Adrenal gland (tissue), 12 donors: ENCODE data around the gene BSPH1. TPM values are rescaled to one million over a fixed set of nuclear protein-coding genes. Genes with fewer than 3 reads are reported as not detected.

Experiments used
- DNase-seq, 7 donors: peaks; one replicate each; pipeline ENCODE4 v3.0.0-alpha.2; 2019 to 2020
- H3K27ac ChIP-seq, 5 donors: fragments of 200-600 bp; sonication (generic) in 4 of 5; 1 replicate in 3 of 5; 2 replicates in 2 of 5; pipeline versions ENCODE4 v1.5.1 to v1.8.0; 2016 to 2020; ENCODE audit warnings: mild to moderate bottlenecking in 1 of 5
- H3K27me3 ChIP-seq: fragments of 200-600 bp; 2 replicates; pipeline ENCODE4 v1.8.0; 2021
- H3K36me3 ChIP-seq, 2 donors: fragments of 200-600 bp; replicated peaks in 1 of 2; 1 replicate in 1 of 2; 2 replicates in 1 of 2; pipeline versions ENCODE4 v1.5.1 to v1.8.0; 2018 to 2022
- H3K4me1 ChIP-seq, 2 donors: fragments of 200-600 bp; replicated peaks in 1 of 2; 1 replicate in 1 of 2; 2 replicates in 1 of 2; pipeline versions ENCODE4 v1.5.1 to v1.8.0; 2018 to 2021
- H3K4me3 ChIP-seq, 4 donors: fragments of 200-600 bp; sonication (generic) in 3 of 4; one replicate each; pipeline ENCODE4 v1.5.1; 2016 to 2018
- H3K9me3 ChIP-seq, 3 donors: fragments of 200-600 bp; sonication (generic) in 1 of 3; replicated peaks in 1 of 3; 1 replicate in 2 of 3; 2 replicates in 1 of 3; pipeline versions ENCODE4 v1.5.1 to v1.8.0; 2016 to 2021
- CTCF ChIP-seq, 6 experiments: fragments of 450-650 bp in 4 of 6; fragments of 200-600 bp in 2 of 6; sonication (generic) in 1 of 6; IDR thresholded peaks; 1 replicate in 5 of 6; 2 replicates in 1 of 6; pipeline versions ENCODE4 v1.5.1 to v1.8.0; 2016 to 2021; ENCODE audit warnings: antibody characterized with exemption in 6 of 6, mild to moderate bottlenecking in 2 of 6, moderate library complexity in 1 of 6
- POLR2A ChIP-seq, 2 donors: fragments of 450-650 bp; IDR thresholded peaks; one replicate each; pipeline ENCODE4 v1.6.1; 2017; ENCODE audit warnings: antibody characterized with exemption in 2 of 2, mild to moderate bottlenecking in 2 of 2, moderate library complexity in 1 of 2
- WGBS, 4 donors: extraction: QIAGEN DNeasy Blood & Tissue Kit in 2 of 4; methylation state at CpG; one replicate each; pipeline versions ENCODE4 v1.1.5 to v1.1.7; 2013 to 2017; 5-methylcytosine and 5-hydroxymethylcytosine counted together
- intact Hi-C, 2 donors: fragments of 100-400 bp; cut with DNase I; formaldehyde crosslinking; loops; one replicate each; pipeline versions ENCODE4 v1.14.1 to v1.15.0; 2022 to 2023
- polyA plus RNA-seq, 3 donors: library from polyadenylated mRNA; stranded (reverse); fragments of 200-250 nt in 2 of 3; fragments of 350-450 nt in 1 of 3; fragmentation: Illumina TruSeq in 1 of 3; extraction: RNeasy Lipid Tissue Mini Kit (QIAGEN cat#74804) in 1 of 3; gene quantifications; one replicate each; pipeline ENCODE4 v1.2.3, GENCODE V29; 2013 to 2014
- total RNA-seq, 9 donors: library from RNA; depleted of rRNA in 4 of 9; stranded (reverse); fragments of >200 nt in 4 of 9; fragments of 120-200 nt in 1 of 9; fragmentation: NEBNext Ultra II Directional in 1 of 9; extraction: Animal tissue kit (Norgen Biotek cat#: 25700) in 1 of 9; gene quantifications; one replicate each; pipeline versions ENCODE4 v1.1.0 to v1.2.4, GENCODE V29; 2013 to 2023
- donor health status: healthy with polysubstance abuse.
- donor health status: Bipolar disorder and iron deficiency.
- donor health status: DM: yes; HTN: yes; CAD: no.
- donor health status: DM: no; HTN: no; CAD: no.
- donor health status: DM: no; HTN: no; CAD: no.
- donor health status: DM: yes; HTN: yes; CAD: no.

Gene BSPH1
- total and polyA plus RNA-seq, 12 donors, result not detected

- intact Hi-C loops, result no loop called here
- Histone ChIP-seq H3K36me3 (no peaks in the 10 kb centered on the region), H3K27me3 (no peaks in the 10 kb centered on the region), H3K27ac (no peak overlapping the region), H3K4me3 (no peak overlapping the region), H3K9me3 (no peaks in the 10 kb centered on the region), H3K4me1 (no peaks in the 10 kb centered on the region)
- 68 to 95% (median 79%) methylated on average over 6 of the region's 6 CpGs for WGBS, 4 donors
- no peak for DNase-seq
- no peak for TF ChIP-seq POLR2A (IDR thresholded peaks at IDR 0.05)
- TF ChIP-seq CTCF (IDR thresholded peaks at IDR 0.05), result no peak
Observed at GRCh38 chr19:48000846-48001245, 8.9 kb upstream of the BSPH1 start.

- H3K4me3 ChIP-seq, result no peak overlapping the region
- H3K27ac ChIP-seq, result no peak overlapping the region
- TF ChIP-seq POLR2A (IDR thresholded peaks at IDR 0.05) (no peak), CTCF (IDR thresholded peaks at IDR 0.05) (no peak)
- DNase-seq, result no peak
- H3K36me3 ChIP-seq, result no peaks in the 10 kb centered on the region
- intact Hi-C loops, result no loop called here
- H3K4me1 ChIP-seq, result no peaks in the 10 kb centered on the region
- no peaks in the 10 kb centered on the region for H3K9me3 ChIP-seq
- 77 to 83% (median 80%) methylated on average over 6 of the region's 6 CpGs for WGBS, 4 donors
- no peaks in the 10 kb centered on the region for H3K27me3 ChIP-seq
Observed at GRCh38 chr19:47998800-47999199, 6.8 kb upstream of the BSPH1 start.

GRCh38 chr19:47996230-47996727 is 4.3 kb upstream of the BSPH1 start:
- H3K36me3 ChIP-seq, result no peaks in the 10 kb centered on the region
- no peaks in the 10 kb centered on the region for H3K4me1 ChIP-seq
- DNase-seq, result no peak
- intact Hi-C loops, result no loop called here
- H3K9me3 ChIP-seq, result no peaks in the 10 kb centered on the region
- no peak overlapping the region for H3K27ac ChIP-seq
- H3K27me3 ChIP-seq, result no peaks in the 10 kb centered on the region
- no peak overlapping the region for H3K4me3 ChIP-seq
- 47 to 71% (median 58%) methylated on average over 1 of the region's 1 CpG for WGBS, 4 donors
- TF ChIP-seq CTCF (IDR thresholded peaks at IDR 0.05) (no peak), POLR2A (IDR thresholded peaks at IDR 0.05) (no peak)

- 32 to 41% (median 36%) methylated on average over 5 of the region's 5 CpGs for WGBS, 4 donors
- intact Hi-C loops, result no loop called here
- no peak for DNase-seq
- Histone ChIP-seq H3K27ac (no peak within 1 kb of the TSS), H3K4me3 (no peak within 1 kb of the TSS), H3K36me3 (no peaks in the 10 kb centered on the region), H3K9me3 (no peaks in the 10 kb centered on the region), H3K27me3 (no peaks in the 10 kb centered on the region), H3K4me1 (no peaks in the 10 kb centered on the region)
- TF ChIP-seq CTCF (IDR thresholded peaks at IDR 0.05), result no peak
- no peak for TF ChIP-seq POLR2A (IDR thresholded peaks at IDR 0.05)
Observed at GRCh38 chr19:47994209-47994802, 2.3 kb upstream of the BSPH1 start, which contains the start of gene ELSPBP1. Gene ELSPBP1 (plus strand): TSS chr19:47994632. CDS start chr19:48008668, 14,036 bp downstream.
